ENCODE measurements around the gene GRB10. TPM values are rescaled to one million over a fixed set of nuclear protein-coding genes. Genes with fewer than 3 reads are reported as not detected.

The GRB10 gene
- total RNA-seq, 2 donors from 2014 or later, result 13.8 to 16.1 TPM

DNA sequence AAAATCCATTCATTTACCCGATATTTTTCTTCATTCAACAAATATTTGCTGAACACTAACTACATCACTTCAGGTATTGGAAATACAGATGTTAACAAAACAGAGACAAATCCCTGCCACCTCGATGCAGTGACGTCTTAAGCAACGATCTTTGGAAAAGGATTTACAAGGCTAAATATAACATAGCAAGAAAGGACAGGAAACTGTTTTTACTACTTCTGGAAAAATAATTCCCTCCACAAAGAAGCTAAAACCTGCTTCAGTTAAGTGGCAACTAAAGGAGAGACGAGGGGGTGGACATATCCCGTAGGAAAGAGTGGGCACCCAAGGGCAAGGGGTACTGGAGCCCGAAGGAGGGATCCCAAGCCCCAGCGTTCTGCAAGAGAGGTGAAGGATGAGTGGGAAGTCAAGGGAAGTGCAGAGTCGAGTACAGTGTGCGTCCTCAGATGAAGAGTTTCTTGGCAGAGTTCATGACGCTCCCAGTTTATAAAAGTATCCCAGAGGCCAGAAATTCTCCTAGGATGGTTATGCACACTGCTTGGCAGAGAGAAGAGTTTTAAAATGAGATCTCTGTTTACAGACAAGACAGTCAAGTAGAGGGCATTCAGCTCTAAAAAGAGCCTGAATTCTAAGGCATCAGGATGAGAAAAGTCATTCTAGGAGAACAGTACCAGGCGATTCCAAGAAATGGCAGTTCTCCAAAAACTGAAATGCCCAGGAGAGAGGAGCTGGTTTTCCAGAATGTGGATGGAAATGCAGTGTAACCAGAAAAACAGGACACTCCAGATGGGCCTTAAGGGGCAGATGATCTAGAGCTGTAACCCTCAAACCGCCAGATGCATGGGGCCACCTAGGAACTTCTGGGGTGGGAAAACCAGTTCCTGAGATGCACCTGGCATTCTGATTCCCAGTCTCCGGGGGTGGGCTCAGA lies 97.3 kb downstream of the GRB10 start:
- intact Hi-C loops (cut with DNase I, micrococcal nuclease), result no loop called here
- ATAC-seq (no peak), DNase-seq (no peak)

DNA sequence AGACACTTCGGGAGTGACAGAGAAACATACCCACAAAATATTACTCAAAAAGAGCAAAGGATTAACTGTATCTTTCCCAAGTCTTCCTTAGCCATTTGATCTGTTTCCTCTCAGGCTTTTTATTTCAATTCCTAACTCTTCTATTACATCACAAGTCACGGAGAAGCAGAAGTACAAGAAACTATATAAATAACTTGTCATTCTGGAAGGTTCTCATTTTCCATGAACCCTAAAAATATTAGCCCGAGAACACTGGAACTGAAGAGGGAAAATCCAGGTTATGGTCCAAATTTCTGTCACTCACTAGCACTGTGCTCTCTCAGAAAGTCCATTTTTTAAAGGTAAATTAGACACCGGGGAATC lies 98.0 kb downstream of the GRB10 start:
- intact Hi-C loops (cut with DNase I, micrococcal nuclease), result loop anchor here in 1 of 2 donors (5.0 kb wide), 1 partner anchor 383 kb away; no protein-coding TSS in a partner anchor
- no peak for ATAC-seq

DNA sequence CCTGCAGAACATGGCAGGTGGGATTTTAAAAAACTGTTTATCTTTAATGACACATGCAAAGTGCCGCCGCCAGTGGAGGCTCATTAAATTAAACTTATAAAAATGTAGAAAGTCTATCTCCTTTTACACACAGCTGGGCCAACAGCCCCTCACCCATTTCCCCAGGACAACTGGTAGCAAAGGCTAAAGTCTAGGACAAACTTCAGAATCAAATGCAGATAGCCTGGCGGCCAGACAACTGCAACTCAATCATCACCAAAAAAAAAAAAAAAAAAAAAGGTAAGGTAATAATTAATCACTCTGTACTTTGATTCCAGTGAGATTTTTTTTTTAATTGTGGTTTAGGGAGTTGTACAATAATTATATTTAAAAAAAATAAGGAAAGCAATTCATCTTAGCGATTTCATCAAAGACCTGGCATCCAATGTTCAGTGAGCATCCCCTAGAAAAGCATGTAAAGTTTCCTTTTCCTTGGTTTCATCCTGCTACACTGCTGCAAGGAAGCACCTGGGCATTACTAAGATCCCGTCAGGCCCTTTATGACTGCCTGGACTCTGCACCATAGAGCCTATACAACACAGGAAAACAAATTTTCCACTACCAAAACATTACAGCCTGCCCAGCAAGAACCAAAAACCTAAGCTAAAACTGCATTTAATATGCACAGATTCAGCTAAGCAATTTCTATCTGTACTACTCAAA lies 98.5 kb downstream of the GRB10 start:
- intact Hi-C loops (cut with DNase I, micrococcal nuclease), result loop anchor here in 1 of 2 donors (5.0 kb wide), 1 partner anchor 383 kb away; no protein-coding TSS in a partner anchor
- ATAC-seq (peak; percentile 64), DNase-seq (no peak)

More for the DNA sequence above, 98.0 kb downstream of the GRB10 start:
- no peak for DNase-seq

DNA sequence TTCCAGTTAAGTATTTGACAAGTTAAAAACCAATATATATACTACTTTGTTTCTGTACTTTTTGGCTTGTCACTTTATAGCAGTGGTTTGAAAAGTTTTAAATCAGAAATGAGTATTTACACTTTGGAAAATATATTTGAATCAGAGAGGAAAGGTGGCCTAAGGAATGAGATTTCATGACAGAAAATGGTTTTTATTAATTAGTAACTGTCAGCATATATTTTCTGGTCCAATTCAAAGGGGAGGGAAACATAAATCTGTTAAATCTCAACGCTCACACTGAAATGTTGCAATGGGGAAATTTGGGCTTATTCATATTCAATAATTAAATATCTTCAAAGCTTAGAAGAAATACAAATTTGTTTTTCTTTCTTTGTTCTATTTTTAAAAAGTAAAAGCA lies 100.1 kb downstream of the GRB10 start:
- no peak for DNase-seq
- ATAC-seq, result no peak
- intact Hi-C loops (cut with DNase I, micrococcal nuclease), result loop anchor here in 1 of 2 donors (5.0 kb wide), 1 partner anchor 385 kb away; no protein-coding TSS in a partner anchor

DNA sequence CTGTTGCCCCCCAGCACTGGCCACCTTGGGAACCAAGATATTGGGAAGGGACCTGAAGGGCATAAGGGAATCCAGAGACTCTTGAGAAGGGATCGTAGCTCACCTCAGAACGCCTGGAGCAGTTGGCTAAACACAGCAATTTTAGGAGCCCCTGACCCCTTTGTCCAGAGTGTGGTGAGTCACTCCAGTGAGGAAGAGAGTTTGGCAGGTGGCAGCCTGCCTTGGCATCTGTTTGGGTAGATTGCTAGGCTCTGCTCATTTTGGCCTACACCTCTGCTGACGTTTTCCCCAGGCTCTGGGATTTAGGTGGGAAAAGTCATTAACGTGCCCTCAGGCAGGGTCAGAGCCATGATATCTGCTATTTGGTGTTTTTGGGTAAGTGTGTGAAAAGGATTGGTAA lies 100.6 kb downstream of the GRB10 start:
- ATAC-seq (no peak), DNase-seq (no peak)
- intact Hi-C loops (cut with DNase I, micrococcal nuclease), result loop anchor here in 1 of 2 donors (5.0 kb wide), 1 partner anchor 385 kb away; no protein-coding TSS in a partner anchor

DNA sequence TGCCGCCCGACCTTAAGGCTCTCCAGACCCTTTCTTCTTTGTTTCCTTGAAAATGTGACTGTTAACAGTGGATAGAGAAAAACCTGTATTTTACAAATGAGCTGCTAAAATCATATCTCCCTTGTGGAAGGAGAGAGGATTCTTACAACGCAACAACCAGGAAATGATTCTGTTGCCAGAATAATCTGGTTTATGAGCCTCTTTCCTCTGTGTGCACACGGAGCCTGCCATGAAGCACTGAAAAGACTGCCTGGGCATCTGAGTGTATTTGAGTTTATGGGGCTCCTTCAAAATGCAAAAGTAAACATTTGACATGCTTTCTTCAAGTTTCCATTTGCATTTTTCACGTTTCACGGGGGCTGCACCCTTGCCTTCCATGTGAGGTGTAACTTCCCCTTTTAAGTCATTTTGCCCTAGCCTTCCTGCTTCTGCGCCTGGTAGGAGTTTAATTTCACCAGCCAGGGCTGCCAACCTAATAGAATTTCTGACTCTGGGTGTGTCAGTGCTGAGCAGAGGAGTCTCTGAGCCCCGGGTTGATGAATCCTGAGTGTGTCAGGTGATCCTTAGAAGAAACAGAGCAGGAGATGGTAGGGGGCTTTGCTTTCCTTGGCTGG lies 101.2 kb downstream of the GRB10 start:
- no peak for DNase-seq
- intact Hi-C loops (cut with DNase I, micrococcal nuclease), result loop anchor here in 1 of 2 donors (5.0 kb wide), 1 partner anchor 386 kb away; no protein-coding TSS in a partner anchor
- peak; percentile 90 for ATAC-seq

DNA sequence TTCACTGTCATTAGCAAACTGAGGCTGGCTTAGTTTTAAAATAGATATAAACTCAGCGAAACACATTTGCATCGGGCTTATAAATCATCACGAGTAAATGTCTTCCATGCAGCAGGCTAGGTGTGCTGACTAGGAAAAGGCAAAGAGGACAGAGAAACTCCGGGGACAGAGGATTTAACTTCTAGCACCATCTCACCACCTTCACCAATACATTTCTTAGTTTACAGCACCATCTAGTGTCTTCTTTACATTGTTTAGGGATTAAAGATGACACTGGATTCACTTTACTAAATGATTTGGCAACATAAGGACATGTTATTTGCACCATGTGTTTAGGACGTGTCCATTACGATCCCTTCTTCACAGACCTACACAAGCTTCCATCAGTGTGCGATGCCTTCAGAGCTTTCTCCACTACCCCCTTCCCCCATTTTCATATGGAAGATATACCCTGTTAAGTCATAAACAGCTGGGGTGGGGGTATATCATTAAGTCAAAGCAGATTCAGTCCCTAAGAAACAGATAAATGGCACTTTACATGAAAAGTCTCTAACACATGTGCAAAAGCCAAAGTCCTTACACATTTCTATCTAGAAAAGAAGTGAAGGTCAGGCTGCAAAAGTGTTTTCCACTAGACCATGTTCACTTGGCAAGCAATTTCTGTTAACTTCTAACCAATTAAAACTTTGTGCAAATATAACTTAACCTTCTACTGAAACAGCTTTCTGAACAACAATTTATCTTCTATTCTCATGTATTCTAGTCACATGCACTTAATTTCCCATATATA lies 103.3 kb downstream of the GRB10 start:
- peak; percentile 60 for ATAC-seq
- intact Hi-C loops (cut with DNase I, micrococcal nuclease), result loop anchor here in 1 of 2 donors (2.0 to 5.0 kb wide), 2 partner anchors 211 to 388 kb away; no protein-coding TSS in a partner anchor
- DNase-seq, result no peak

DNA sequence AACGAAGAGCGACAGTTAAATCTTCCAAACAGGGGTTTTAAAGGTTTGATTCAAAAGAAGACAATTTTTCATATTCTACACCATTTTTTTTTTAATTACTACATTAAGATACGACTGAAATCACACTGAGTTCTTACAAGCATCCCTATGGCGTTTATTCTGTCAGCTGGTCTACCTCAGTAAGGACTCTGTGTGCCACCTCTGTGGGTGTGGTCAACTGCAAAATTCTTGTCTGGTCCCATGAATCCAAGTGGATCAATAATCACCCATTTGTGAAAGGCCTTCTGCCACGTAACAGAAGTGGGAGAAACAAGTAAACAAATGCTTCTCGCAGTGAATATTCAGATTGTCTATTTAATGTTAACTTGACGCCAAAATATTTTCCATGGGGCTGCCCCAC lies 104.1 kb downstream of the GRB10 start:
- intact Hi-C loops (cut with DNase I, micrococcal nuclease), result loop anchor here in 1 of 2 donors (2.0 kb wide), 1 partner anchor 210 kb away; no protein-coding TSS in a partner anchor

DNA sequence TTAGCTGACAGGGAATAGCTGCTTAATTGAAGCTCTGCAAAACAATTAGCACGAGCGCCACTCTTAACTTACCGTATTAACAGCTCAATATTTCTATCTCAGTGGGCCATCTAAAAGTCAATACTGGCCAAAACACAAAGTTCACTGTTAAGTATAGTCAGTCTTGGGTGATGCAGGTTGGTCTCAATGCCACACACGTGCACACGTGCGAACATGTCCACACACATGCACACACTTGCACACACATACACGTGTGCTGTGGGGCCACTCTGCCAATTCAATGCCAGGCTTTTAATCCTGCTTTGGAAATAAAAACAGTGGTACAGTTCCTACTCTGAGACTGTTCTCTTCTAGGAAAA lies 105.1 kb downstream of the GRB10 start:
- ATAC-seq, result no peak
- DNase-seq, result no peak
- intact Hi-C loops (cut with DNase I, micrococcal nuclease), result no loop called here

More for the DNA sequence above, 104.1 kb downstream of the GRB10 start:
- DNase-seq (no peak), ATAC-seq (no peak)

DNA sequence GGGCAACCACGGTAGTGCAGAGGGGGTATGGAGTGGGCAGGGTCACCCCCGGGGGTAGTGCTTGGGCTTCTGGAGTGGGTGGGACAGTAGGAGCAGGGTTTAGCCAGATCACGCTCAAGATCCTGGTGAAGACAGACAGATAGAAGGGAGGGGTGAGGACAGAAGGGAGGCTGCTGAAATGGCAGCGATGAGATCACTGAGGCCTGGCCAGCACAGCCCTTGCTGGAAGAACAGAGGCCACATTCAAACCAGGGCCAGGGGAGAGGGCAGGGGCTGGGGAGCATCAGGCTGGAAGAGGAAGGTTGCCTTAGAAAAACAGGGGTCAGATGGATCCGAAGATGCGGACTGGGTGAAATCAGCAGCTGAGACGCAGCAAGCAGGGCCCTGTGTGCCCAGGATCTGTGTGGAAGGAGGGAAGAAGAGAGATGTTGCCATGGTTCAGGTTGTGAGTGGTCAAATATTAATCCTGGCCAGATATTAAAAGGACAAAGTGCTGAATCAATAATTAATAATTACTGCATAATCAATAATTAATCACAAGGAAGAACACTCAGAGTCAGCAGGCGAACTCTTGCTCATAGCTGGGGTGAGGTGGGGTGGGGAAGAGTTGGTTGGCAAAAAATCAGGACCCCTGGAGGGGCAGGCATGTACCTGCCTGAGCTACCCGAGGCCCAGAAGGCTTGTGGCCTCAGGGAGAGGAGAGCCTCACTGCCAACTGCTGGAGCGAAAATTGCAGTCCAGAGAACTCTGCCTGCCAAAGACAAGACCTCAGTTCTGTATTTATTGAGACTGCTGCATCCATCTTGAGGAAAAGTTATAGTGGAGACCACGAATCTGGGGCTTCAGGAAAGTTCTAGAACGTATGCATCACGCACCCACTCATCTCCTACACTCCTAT lies 105.7 kb downstream of the GRB10 start:
- DNase-seq, result no peak
- ATAC-seq, result no peak
- intact Hi-C loops (cut with DNase I, micrococcal nuclease), result no loop called here

DNA sequence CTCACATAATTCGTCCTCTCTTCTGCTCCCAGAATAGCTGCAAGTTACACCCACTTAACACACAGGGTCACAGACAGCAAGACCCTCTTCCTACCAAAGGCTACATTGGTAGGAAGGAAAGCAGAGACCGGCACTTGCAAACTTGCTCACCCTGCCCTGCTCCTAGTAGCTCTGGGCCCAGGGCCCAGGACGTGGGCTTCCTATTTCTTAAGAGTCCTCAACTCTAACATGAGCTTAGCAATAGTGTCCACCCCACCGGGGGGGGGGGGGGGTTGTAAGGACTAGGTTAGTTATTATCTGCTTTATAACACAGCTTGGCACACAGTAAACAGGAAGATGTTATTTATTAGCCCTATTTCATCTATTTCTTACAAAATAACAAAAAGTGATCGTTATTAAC lies 106.6 kb downstream of the GRB10 start:
- no peak for DNase-seq
- ATAC-seq, result no peak
- intact Hi-C loops (cut with DNase I, micrococcal nuclease), result no loop called here

DNA sequence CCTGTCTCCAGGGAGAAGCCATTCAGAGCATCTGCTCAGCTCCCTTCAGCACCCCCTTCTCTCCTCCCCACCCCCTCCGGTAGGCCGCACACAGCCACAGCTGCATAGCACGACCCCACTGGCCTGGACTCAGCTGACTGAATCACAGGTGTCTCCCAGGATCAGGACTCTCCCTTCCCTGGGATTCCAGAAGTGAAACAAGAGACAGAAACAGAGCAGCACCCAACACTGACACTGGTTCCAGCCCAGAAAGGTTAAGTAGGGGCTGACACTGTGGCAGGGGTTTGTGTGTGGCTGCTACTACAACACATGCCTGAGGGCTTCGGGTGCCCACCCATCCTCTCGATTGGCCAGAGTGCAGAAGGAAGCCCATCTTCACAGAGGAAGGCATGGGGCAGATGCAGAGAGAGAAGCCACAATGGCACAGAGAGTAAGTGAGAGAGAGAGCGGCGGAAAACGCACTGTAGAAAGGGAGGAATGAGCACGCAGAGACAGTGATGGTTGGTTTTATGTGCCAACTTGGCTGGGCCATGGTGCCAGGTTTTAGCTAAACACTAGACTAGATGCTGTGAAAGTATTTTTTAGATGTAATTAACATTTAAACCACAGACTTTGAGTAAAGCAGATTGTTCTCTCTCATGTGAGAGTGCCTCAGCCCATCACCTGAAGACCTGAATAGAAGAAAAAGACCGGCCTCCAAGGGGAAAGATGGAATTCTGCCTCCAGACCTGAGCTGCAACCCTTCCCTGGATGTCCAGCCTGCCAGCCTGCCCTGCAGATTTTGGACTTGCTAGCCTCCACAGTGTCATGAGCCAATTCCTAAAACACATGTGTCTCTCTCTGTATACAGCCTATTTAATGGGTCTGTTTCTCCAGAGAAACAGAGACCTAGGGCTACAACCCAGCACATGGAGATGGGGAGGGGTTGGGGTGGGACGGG lies 107.5 kb downstream of the GRB10 start:
- ATAC-seq (no peak), DNase-seq (no peak)
- intact Hi-C loops (cut with DNase I, micrococcal nuclease), result no loop called here

DNA sequence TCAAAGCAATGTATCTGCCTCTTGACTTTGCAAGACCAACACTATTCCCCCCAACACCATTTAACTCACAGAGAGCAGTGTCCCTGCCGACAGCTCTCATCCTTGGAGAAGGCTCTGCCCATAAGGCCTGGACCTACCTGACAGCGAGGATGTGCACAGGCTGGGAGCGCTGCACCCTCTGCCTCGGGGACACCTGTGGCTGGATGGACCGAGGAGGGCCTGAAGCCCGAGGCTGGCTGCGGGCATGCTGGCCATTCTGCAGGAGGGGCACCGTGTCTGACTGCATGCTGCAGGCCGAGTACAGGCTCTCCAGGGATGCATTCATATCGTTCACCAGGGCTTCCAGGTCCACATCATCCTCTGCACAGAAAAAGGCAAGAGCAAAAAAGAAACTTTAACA lies 108.4 kb downstream of the GRB10 start:
- ATAC-seq (no peak), DNase-seq (no peak)
- intact Hi-C loops (cut with DNase I, micrococcal nuclease), result no loop called here

DNA sequence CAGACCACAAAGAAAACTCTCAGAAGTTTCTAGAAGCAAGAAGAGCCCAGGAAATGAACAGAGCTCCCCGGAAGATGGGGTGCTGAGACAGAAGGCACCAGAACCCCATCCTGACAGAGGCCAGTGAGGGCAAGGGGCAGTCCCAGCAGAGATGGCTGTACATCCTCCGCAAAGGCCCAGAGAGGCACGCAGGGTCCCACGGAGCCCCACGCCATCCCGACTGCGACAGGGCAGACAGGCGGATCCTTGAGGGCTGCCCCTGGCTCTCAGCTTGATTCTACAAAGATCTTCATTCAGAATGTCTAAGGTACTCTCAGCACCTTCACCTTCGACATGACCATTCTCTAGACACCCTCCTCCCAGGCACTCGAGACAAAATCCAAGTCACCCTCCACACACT lies 109.6 kb downstream of the GRB10 start:
- ATAC-seq, result no peak
- intact Hi-C loops (cut with DNase I, micrococcal nuclease), result no loop called here

DNA sequence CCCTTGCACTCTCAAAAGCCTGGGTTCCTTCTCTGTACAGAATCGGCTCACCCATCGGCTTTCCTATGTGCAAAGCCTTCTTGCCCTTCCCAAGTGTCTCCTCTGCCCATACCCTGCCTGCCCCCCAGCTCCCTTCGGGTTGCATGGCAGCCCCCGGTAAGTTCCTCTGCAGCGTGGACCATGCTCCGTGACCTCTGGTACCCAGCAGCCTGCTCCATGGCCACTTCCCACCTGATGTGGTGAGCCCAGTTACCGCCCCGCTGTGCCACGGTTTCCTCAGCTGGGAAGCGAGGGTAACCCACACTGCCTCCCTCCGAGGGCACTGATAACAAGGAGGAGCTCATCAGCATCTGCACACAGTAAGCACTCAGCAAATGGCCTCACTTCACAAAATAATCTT lies 110.7 kb downstream of the GRB10 start:
- no peak for DNase-seq
- intact Hi-C loops (cut with DNase I, micrococcal nuclease), result no loop called here
- no peak for ATAC-seq

More for the DNA sequence above, 109.6 kb downstream of the GRB10 start:
- no peak for DNase-seq

DNA sequence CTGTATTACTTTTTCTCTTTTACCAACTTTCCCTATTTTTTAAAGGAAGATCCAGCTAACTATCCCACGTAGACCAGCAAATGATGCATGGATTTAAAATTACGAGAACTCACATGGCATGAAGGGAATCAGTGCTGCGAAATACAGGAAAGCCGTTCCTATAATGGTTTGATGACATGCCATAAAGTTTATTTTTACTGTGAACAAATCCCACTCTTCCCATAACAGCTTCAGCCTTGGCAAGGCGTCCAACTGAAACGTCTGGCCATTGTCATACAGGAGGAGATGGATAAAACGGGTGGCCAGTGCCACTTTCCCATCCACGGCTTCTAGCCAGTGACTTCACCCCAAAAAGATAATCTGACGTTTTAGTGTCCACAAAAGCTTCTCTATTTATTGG lies 111.3 kb downstream of the GRB10 start:
- peak; percentile 53 for ATAC-seq
- no peak for DNase-seq
- intact Hi-C loops (cut with DNase I, micrococcal nuclease), result no loop called here

Measured in left colon (tissue), 2 donors.